Measurements from ENCODE around the gene PRSS50. TPM values are rescaled to one million over a fixed set of nuclear protein-coding genes. Genes with fewer than 3 reads are reported as not detected.

Gene PRSS50
- total RNA-seq, 1 experiment from 2014 or later: 0.70 TPM

- TF ChIP-seq, protein P1, sequence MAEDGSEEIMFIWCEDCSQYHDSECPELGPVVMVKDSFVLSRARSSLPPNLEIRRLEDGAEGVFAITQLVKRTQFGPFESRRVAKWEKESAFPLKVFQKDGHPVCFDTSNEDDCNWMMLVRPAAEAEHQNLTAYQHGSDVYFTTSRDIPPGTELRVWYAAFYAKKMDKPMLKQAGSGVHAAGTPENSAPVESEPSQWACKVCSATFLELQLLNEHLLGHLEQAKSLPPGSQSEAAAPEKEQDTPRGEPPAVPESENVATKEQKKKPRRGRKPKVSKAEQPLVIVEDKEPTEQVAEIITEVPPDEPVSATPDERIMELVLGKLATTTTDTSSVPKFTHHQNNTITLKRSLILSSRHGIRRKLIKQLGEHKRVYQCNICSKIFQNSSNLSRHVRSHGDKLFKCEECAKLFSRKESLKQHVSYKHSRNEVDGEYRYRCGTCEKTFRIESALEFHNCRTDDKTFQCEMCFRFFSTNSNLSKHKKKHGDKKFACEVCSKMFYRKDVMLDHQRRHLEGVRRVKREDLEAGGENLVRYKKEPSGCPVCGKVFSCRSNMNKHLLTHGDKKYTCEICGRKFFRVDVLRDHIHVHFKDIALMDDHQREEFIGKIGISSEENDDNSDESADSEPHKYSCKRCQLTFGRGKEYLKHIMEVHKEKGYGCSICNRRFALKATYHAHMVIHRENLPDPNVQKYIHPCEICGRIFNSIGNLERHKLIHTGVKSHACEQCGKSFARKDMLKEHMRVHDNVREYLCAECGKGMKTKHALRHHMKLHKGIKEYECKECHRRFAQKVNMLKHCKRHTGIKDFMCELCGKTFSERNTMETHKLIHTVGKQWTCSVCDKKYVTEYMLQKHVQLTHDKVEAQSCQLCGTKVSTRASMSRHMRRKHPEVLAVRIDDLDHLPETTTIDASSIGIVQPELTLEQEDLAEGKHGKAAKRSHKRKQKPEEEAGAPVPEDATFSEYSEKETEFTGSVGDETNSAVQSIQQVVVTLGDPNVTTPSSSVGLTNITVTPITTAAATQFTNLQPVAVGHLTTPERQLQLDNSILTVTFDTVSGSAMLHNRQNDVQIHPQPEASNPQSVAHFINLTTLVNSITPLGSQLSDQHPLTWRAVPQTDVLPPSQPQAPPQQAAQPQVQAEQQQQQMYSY (CRISPR knock-in tag; IDR thresholded peaks at IDR 0.05): no peak
- TF ChIP-seq, protein P2, sequence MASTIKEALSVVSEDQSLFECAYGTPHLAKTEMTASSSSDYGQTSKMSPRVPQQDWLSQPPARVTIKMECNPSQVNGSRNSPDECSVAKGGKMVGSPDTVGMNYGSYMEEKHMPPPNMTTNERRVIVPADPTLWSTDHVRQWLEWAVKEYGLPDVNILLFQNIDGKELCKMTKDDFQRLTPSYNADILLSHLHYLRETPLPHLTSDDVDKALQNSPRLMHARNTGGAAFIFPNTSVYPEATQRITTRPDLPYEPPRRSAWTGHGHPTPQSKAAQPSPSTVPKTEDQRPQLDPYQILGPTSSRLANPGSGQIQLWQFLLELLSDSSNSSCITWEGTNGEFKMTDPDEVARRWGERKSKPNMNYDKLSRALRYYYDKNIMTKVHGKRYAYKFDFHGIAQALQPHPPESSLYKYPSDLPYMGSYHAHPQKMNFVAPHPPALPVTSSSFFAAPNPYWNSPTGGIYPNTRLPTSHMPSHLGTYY (CRISPR knock-in tag; IDR thresholded peaks at IDR 0.05): no peak
- TF ChIP-seq, protein P3, sequence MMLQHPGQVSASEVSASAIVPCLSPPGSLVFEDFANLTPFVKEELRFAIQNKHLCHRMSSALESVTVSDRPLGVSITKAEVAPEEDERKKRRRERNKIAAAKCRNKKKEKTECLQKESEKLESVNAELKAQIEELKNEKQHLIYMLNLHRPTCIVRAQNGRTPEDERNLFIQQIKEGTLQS (CRISPR knock-in tag; conservative IDR thresholded peaks at IDR 0.05): no peak
- TF ChIP-seq HMGA2 (CRISPR knock-in tag; IDR thresholded peaks at IDR 0.05) (no peak), GRHL2 (CRISPR knock-in tag; IDR thresholded peaks at IDR 0.05; ENCODE audit: insufficient replicate concordance, severe bottlenecking) (no peak)
Measured at GRCh38 chr3:46665763-46666452, 51.8 kb downstream of the PRSS50 start (continued).

GRCh38 chr3:46664971-46665762 is 52.5 kb downstream of the PRSS50 start:
- H3K27ac Mint-ChIP-seq: no peak overlapping the region
- no peaks in the 10 kb centered on the region; the same call in 1 of the 2 replicates for H3K27me3 Mint-ChIP-seq (ENCODE audit: low read depth)
- CTCF ChIA-PET: interaction anchor here (1.1 to 5.5 kb wide), 8 partner anchors 10 to 244 kb away, joined by 4 to 33 read pairs (median 8); partner anchors contain the start of gene ALS2CL
- no peaks in the 10 kb centered on the region for H3K36me3 Mint-ChIP-seq
- no peak overlapping the region for H3K4me3 Mint-ChIP-seq
- no peaks in the 10 kb centered on the region for H3K9me3 Mint-ChIP-seq
- no peak for ATAC-seq
- H3K4me1 Mint-ChIP-seq: peaks cover 39% of the 10 kb centered on the region
- DNase-seq (ENCODE audit: low spot score): no peak
- POLR2A ChIA-PET: no interaction called here
- TF ChIP-seq CREM (CRISPR knock-in tag; IDR thresholded peaks at IDR 0.05): no peak
- TF ChIP-seq AFF4 (CRISPR knock-in tag; IDR thresholded peaks at IDR 0.05; ENCODE audit: borderline replicate concordance): no peak
- TF ChIP-seq ZNF671 (CRISPR knock-in tag; IDR thresholded peaks at IDR 0.05): no peak
- TF ChIP-seq ESRRA (CRISPR knock-in tag; IDR thresholded peaks at IDR 0.05; ENCODE audit: borderline replicate concordance): no peak
- TF ChIP-seq, protein P4, sequence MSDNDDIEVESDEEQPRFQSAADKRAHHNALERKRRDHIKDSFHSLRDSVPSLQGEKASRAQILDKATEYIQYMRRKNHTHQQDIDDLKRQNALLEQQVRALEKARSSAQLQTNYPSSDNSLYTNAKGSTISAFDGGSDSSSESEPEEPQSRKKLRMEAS (CRISPR knock-in tag; IDR thresholded peaks at IDR 0.05): no peak
- TF ChIP-seq ZNF317 (CRISPR knock-in tag; IDR thresholded peaks at IDR 0.05; ENCODE audit: borderline replicate concordance, low read depth): no peak
- TF ChIP-seq GABPB1 (CRISPR knock-in tag; IDR thresholded peaks at IDR 0.05): no peak
- TF ChIP-seq KAT7 (CRISPR knock-in tag; IDR thresholded peaks at IDR 0.05; ENCODE audit: borderline replicate concordance): no peak
- TF ChIP-seq, protein P3 (CRISPR knock-in tag; conservative IDR thresholded peaks at IDR 0.05): no peak
- no peak for TF ChIP-seq ZBTB43 (CRISPR knock-in tag; IDR thresholded peaks at IDR 0.05)
- TF ChIP-seq ZNF219 (CRISPR knock-in tag; IDR thresholded peaks at IDR 0.05; ENCODE audit: borderline replicate concordance): no peak
- TF ChIP-seq ZNF263 (CRISPR knock-in tag; IDR thresholded peaks at IDR 0.05; ENCODE audit: low read depth): no peak
- TF ChIP-seq RORB (CRISPR knock-in tag; IDR thresholded peaks at IDR 0.05): no peak
- TF ChIP-seq SP1 (CRISPR knock-in tag; conservative IDR thresholded peaks at IDR 0.05): no peak
- TF ChIP-seq AR (CRISPR knock-in tag; IDR thresholded peaks at IDR 0.05): no peak
